Measurements from ENCODE around the gene MOGAT1.

GRCh38 chr2:222698276-222698675 lies 26.8 kb downstream of the MOGAT1 start:
- TF ChIP-seq CTCF (IDR thresholded peaks at IDR 0.05) (no peak), MXI1 (IDR thresholded peaks at IDR 0.05; ENCODE audit: low read depth, low read length) (no peak), SIN3A (IDR thresholded peaks at IDR 0.05; ENCODE audit: borderline replicate concordance, low read depth, low read length) (no peak), TEAD4 (IDR thresholded peaks at IDR 0.05; ENCODE audit: borderline replicate concordance, insufficient read depth) (no peak)

Data from SK-N-SH (cell line).